ENCODE measurements around the gene SSNA1.
"Not testable (repeated sequence)": the region's sequence is repeated elsewhere in the genome, so short reads cannot be mapped to it uniquely, and the experiment has no call there.

The SSNA1 gene

GRCh38 chr9:137230705-137231371 lies 42.4 kb downstream of the SSNA1 start, which contains the start of gene SLC34A3:
Gene SLC34A3 (plus strand): TSS chr9:137230901. CDS start chr9:137231703, 802 bp downstream.
- DNase-seq (ENCODE audit: low read depth in 2 of 2) = no peak

GRCh38 chr9:137231372-137232039 lies 43.0 kb downstream of the SSNA1 start:
- DNase-seq (ENCODE audit: low read depth in 2 of 2) = no peak

DNA sequence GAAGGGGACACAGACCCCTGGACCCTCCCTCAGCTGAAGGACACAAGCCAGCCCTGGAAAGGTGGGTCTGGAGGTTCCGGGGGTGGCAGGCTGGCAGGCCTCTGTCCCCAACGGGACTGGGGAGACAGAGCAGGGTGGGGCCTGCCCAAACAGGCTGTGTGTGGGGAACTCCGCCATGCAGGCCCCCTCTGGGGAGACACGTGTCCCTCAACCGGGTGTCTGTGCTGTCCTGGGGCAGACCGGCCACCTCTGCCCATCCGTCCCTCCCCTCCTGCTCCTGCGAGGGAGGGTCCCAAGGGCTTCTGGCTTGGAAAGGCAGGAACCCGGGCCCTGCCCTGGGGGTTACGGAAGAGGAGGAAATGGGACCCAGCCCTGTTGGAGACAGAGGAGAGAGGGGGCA lies 43.6 kb downstream of the SSNA1 start:
- no peak for DNase-seq (ENCODE audit: low read depth in 2 of 2)

DNA sequence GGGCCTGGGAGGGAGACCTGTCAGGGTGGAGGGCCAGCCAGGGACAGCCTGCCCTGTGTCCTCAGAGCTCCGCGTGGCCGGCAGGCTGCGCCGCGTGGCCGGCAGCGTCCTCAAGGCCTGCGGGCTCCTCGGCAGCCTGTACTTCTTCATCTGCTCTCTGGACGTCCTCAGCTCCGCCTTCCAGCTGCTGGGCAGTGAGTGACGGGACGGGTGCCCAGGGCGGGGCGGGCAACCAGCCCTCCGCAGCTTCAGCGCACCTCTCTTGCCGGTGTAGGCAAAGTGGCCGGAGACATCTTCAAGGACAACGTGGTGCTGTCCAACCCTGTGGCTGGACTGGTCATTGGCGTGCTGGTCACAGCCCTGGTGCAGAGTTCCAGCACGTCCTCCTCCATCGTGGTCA lies 44.0 kb downstream of the SSNA1 start:
- DNase-seq (ENCODE audit: low read depth in 2 of 2) = no peak

DNA sequence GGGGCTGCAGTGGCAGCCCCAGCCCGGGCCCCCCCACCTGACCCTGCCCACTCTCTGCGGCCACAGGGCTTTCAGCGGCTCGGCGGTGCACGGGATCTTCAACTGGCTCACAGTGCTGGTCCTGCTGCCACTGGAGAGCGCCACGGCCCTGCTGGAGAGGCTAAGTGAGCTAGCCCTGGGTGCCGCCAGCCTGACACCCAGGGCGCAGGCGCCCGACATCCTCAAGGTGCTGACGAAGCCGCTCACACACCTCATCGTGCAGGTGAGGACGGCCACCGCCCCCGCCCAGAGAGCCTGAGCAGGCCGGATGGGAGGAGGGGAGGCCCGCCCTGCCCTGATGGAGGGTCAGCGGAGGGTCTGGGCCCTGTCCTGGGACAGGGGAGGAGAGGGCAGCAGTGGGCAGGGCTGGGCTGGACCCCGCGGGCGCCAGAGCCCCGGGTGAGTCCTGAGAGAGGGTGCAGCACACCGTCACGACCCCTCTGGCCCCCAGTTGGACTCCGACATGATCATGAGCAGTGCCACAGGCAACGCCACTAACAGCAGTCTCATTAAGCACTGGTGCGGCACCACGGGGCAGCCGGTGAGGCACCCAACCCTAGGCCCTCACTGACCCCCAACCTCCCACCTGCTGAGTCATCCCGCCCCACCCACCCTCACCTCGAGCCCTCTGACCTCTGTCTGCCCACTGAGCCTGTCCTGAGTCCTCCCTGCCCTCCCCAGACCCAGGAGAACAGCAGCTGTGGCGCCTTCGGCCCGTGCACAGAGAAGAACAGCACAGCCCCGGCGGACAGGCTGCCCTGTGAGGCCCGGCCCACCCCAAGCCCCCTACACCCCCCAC lies 44.9 kb downstream of the SSNA1 start:
- DNase-seq (ENCODE audit: low read depth in 2 of 2) = no peak

DNA sequence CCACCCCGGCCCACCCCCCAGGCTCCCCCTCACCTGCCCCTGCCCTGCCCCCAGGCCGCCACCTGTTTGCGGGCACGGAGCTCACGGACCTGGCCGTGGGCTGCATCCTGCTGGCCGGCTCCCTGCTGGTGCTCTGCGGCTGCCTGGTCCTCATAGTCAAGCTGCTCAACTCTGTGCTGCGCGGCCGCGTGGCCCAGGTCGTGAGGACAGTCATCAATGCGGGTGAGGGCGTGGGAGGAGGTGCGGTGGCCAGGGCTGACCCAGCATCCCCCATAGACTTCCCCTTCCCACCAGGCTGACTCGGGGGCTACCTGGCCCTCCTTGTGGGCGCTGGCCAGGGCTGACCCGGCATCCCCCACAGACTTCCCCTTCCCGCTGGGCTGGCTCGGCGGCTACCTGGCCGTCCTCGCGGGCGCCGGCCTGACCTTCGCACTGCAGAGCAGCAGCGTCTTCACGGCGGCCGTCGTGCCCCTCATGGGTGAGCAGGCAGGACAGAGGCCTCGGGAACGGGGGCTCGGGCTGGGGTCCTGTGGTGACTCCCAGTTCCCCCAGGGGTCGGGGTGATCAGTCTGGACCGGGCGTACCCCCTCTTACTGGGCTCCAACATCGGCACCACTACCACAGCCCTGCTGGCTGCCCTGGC lies 45.7 kb downstream of the SSNA1 start:
- DNase-seq (ENCODE audit: low read depth in 2 of 2) = no peak

DNA sequence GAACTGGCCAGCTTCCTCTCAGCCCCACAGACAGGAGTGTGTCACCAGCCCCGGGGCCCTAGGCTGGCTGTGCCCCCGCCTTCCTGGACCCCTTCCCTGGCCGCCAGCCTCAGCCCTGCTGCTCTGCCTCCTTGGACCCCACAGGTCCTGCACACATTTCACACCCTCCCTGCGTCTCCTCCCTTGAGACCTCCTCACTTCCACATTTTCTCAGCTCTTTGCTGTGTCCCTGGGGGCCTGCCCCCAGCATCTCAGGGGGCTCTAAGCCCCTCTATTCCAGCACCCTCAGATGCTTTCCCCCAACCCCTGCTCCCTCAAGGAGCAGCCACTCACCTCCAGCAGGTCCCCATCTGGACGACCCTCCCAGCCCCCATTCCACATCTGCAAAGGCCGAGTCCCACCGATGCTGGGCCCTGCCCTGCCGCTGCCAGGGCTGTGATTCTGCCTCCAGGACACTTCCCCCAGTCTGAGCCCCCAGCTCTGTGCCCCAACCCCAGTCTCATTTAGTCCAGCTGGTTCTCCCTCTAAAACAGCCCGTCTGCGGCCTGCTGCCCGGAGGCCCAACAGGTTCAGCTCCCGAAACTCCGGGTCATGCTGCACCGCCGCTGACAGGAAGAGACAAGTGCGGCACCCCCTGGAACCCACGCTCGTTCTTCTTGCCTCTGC lies 46.4 kb downstream of the SSNA1 start:
- no peak for DNase-seq (ENCODE audit: low read depth in 2 of 2)

GRCh38 chr9:137235424-137236237 lies 47.2 kb downstream of the SSNA1 start:
- no peak for DNase-seq (ENCODE audit: low read depth in 2 of 2)

DNA sequence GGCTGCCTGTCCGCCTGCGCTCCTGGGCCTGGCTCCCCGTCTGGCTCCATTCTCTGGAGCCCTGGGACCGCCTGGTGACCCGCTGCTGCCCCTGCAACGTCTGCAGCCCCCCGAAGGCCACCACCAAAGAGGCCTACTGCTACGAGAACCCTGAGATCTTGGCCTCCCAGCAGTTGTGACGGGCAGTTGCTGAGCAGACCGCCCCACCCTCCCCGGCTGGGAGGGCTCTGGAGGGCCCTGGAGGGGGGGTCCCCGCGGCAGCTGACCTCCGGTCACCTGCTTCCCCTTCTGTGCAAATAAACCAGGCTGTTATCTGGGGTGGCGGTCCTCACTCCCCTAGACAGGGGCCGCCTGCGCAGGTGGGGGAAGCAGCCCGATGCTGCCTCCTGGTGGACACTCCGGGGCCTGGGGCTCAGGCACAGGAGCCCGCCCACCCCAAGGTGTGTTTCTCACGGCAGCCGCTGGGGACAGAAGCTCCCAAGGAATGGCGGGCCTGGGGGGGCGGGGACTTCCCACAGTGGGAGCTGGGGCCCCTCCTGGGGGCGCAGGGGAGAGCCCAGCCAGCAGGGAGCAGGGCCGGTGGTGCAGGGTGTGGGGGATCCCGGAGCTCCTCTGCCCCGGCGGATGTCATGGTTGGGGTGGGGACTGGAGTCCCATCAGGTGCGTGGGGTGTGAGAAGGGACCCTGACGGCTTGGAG lies 47.9 kb downstream of the SSNA1 start:
- DNase-seq (ENCODE audit: low read depth in 2 of 2) = peak; percentile 82 to 86

DNA sequence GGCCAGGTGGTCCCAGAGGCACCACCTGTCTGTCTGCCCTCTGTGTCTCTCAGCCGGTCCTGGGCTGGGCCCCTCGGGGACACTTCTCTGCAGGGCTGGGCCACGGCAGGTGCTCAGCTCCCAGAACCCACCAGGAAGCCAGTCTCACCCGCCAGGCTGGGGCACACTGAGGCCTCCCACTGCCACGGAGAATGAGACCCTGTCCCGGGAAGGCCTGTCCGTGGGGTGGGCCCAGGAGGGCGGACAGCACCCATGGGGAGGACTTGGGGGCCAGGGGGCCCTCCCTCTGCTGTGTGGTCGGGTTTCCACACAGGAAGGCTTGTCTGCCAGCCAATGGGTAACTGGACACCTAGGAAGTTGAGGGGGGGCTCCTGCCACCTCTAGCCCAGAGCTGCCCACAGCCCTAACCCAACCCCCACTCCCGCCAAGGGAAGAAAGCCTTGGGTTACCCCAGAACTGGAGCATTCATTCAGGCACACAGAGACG lies 48.5 kb downstream of the SSNA1 start:
- no peak for DNase-seq (ENCODE audit: low read depth in 2 of 2)

- no peak for DNase-seq (ENCODE audit: low read depth in 2 of 2)
Observed at GRCh38 chr9:137237759-137238726, 49.6 kb downstream of the SSNA1 start.

GRCh38 chr9:137239541-137240200 lies 51.2 kb downstream of the SSNA1 start:
- DNase-seq (ENCODE audit: low read depth in 2 of 2) = not testable (repeated sequence)
